ENCODE results near the gene PPHLN1.

Gene PPHLN1

DNA sequence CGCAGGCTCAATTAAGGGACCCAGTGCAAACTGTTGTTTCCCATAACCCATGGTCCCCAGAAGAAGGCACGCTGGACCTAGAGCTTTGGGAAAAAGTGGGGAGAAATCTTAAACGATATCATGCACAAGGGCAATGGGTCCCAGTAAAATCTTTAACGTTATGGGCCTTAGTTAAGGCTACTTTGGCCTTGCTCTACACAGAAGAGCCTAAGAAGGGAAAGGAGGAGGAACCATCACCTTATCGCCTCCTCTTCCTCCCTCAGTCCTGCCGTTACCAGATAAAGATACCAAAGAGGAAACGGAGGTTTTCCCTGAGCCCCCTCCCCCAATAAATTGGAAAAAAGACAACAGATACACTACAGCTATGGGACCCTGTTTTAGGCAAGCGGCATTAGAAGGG lies 116.9 kb downstream of the PPHLN1 start:
- no peak overlapping the region for H3K27ac ChIP-seq
- no peak for TF ChIP-seq ZFX (IDR thresholded peaks at IDR 0.05; ENCODE audit: borderline replicate concordance)
- TF ChIP-seq, protein P1, sequence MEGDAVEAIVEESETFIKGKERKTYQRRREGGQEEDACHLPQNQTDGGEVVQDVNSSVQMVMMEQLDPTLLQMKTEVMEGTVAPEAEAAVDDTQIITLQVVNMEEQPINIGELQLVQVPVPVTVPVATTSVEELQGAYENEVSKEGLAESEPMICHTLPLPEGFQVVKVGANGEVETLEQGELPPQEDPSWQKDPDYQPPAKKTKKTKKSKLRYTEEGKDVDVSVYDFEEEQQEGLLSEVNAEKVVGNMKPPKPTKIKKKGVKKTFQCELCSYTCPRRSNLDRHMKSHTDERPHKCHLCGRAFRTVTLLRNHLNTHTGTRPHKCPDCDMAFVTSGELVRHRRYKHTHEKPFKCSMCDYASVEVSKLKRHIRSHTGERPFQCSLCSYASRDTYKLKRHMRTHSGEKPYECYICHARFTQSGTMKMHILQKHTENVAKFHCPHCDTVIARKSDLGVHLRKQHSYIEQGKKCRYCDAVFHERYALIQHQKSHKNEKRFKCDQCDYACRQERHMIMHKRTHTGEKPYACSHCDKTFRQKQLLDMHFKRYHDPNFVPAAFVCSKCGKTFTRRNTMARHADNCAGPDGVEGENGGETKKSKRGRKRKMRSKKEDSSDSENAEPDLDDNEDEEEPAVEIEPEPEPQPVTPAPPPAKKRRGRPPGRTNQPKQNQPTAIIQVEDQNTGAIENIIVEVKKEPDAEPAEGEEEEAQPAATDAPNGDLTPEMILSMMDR (IDR thresholded peaks at IDR 0.05): no peak

DNA sequence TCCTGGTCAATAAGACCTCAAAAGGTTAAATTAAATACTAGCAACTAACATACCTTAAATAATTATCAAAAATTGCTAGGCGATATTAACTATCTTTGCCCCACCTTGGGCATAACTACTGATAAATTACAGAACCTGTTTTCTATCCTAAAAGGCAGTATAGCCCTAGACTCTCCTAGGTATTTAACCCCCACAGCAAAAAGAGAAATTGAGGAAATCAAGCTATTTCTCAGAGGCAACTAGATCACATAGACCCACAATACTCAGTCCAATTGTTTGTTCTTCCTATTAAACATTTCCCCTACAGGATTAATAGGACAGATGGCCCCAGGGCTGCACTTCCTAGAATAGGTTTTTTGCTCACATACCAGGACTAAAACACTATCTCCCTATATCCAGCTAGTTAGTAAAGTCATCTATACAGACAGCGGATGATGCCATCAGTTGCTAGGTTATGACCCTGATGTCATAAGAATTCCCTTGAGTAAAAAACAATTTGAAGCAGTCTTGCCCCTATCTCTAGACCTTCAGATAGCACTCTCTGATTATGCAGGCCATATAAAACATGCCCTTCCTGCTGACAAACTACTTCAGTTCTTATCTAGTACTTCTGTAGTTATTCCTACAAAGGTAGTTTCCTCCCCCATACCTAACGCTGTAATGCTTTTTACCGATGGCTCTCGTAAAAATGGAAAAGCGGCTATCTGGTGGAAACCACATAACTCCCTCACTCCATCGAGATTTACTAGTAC lies 118.4 kb downstream of the PPHLN1 start:
- TF ChIP-seq, protein P1 (IDR thresholded peaks at IDR 0.05): no peak
- no peak for TF ChIP-seq ZFX (IDR thresholded peaks at IDR 0.05; ENCODE audit: borderline replicate concordance)

DNA sequence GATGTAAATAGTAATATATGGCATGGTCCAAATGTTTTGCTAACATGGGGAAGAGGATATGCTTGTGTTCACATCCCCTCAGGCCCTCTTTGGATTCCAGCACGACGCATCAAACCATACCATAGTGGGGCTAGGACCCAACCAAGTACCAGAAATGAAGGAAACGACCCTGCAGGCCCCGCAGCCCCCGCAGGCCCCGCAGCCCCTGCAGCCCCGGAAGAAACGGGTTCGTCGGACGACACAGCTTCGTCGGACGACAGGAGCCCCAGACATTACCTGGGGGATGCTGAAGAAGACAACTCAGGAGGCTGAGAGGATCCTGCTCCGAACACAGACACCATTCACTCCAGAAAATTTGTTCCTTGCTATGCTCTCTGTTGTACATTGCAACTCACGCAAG lies 119.9 kb downstream of the PPHLN1 start:
- no peak for TF ChIP-seq ZFX (IDR thresholded peaks at IDR 0.05; ENCODE audit: borderline replicate concordance)
- TF ChIP-seq, protein P1 (IDR thresholded peaks at IDR 0.05): no peak
- no peak overlapping the region for H3K27ac ChIP-seq

More for the DNA sequence above, 118.4 kb downstream of the PPHLN1 start:
- no peak overlapping the region for H3K27ac ChIP-seq

DNA sequence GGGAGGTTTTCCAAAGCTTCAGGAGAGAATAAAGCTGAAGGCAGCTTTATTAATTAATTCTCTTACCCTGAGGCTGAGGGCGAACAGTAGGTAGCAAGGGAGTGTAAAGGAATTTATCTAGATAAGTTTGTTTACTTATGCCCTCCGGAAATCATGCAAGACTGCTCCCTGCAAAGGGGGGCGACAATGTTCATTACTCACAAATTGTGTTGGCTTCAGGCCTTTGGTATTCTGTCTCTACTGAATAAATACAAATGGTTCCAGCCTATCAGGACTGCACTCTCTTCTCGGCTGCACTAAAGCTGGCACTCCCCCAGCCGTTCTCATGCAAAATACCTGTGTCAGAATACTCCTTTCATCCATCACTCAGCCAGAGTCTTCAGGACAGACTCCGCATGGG lies 120.8 kb downstream of the PPHLN1 start:
- no peak overlapping the region for H3K27ac ChIP-seq
- no peak for TF ChIP-seq ZFX (IDR thresholded peaks at IDR 0.05; ENCODE audit: borderline replicate concordance)
- TF ChIP-seq, protein P1 (IDR thresholded peaks at IDR 0.05): no peak

DNA sequence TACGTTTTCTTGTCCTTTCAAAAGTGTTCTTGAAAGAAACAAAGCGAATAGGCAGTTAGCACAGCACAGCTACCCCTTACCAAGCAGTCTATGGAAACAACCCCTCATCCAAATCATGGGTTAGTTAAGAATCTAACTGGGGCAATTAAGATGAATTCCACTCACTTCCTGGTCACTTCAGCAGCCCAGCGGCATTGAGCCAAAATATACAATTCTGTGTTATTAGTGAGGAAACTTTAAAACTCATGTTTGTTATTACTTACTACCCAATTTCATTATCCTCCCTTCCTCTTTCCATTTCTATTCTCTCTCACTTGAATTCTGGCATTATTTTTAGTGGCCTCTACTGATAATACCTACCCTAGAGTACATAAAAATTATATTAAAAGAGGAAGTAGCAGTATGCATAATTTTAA lies 121.4 kb downstream of the PPHLN1 start:
- TF ChIP-seq, protein P1 (IDR thresholded peaks at IDR 0.05): no peak
- no peak for TF ChIP-seq ZFX (IDR thresholded peaks at IDR 0.05; ENCODE audit: borderline replicate concordance)
- H3K27ac ChIP-seq: no peak overlapping the region

DNA sequence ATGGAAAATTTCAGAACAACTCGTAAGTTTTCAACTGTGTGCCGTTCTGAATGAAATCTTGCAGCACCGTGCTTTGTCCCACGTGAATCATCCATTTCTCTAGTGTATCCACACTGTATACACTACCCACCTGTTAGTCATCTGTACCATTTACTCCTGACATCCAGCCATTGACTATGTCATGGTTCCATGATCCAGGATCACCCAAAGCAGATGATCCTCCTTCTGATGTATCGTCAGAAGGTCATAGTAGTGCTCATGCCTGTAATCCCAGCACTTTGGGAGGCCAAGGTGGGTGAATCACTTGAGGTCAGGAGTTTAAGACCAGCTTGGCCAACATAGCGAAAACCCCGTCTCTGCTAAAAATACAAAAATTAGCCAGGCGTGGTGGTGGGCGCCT lies 122.9 kb downstream of the PPHLN1 start:
- no peak overlapping the region for H3K27ac ChIP-seq
- TF ChIP-seq ZFX (IDR thresholded peaks at IDR 0.05; ENCODE audit: borderline replicate concordance): no peak
- TF ChIP-seq, protein P1 (IDR thresholded peaks at IDR 0.05): no peak

DNA sequence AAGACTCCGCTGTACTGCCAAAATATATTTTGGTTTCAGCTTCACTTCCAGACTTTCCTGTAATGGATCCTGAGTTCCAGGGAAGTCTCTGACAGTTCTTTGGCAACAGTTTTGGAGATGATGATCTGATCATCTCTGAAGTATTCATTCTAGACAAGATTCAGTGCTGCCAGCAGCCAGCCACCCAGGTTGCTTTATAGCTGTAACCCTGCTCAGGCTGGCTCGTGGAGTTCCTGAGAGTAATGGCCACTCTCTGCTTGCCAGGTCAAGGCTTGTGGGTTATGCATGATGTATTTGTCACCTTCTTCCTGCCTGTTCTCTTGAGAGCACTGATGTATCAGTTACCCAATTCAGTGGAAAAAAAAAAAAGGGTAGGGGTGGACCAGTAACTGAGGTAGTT lies 124.3 kb downstream of the PPHLN1 start:
- TF ChIP-seq ZFX (IDR thresholded peaks at IDR 0.05; ENCODE audit: borderline replicate concordance): no peak
- TF ChIP-seq, protein P1 (IDR thresholded peaks at IDR 0.05): no peak
- H3K27ac ChIP-seq: no peak overlapping the region

Data from 22Rv1 (cell line).